Pancreas (tissue), 10 donors: Measurements from ENCODE around the gene KRT86. TPM values are rescaled to one million over a fixed set of nuclear protein-coding genes. Genes with fewer than 3 reads are reported as not detected.
"Not testable (repeated sequence)": the region's sequence is repeated elsewhere in the genome, so short reads cannot be mapped to it uniquely, and the experiment has no call there.

Experiments used
- ATAC-seq, 4 donors: fragments of 200-7000 bp; cut with Tn5 transposase; one replicate each; pipeline versions ENCODE4 v1.8.0 to v1.9.1; 2020; ENCODE audit warnings: mild to moderate bottlenecking in 4 of 4, moderate library complexity in 4 of 4
- DNase-seq, 6 donors: peaks; one replicate each; pipeline ENCODE4 v3.0.0-alpha.2; 2020
- FAIRE-seq: peaks from 2 replicates; lab custom pipeline; 2012; peaks lifted over from hg19 to GRCh38; lab: Jason Lieb, UNC
- H3K27ac ChIP-seq, 4 donors: fragments of 200-600 bp; sonication (generic); 1 replicate in 3 of 4; 2 replicates in 1 of 4; pipeline versions ENCODE4 v1.5.0 to v1.8.0; 2020
- H3K27me3 ChIP-seq, 4 donors: fragments of 200-600 bp; one replicate each; pipeline ENCODE4 v1.8.0; 2021
- H3K36me3 ChIP-seq, 3 donors: fragments of 200-600 bp; sonication (generic) in 1 of 3; one replicate each; pipeline versions ENCODE4 v1.5.0 to v1.8.0; 2020 to 2021
- H3K4me1 ChIP-seq, 3 donors: fragments of 200-600 bp; one replicate each; pipeline ENCODE4 v1.8.0; 2021
- H3K4me3 ChIP-seq, 4 donors: fragments of 200-600 bp; sonication (generic) in 2 of 4; one replicate each; pipeline versions ENCODE4 v1.5.0 to v1.8.0; 2020 to 2021
- H3K9me3 ChIP-seq, 4 donors: fragments of 200-600 bp; one replicate each; pipeline ENCODE4 v1.8.0; 2021
- CTCF ChIP-seq, 4 donors: fragments of 200-600 bp; sonication (generic) in 3 of 4; IDR thresholded peaks; one replicate each; pipeline versions ENCODE4 v1.5.0 to v1.8.0; 2021; ENCODE audit warnings: antibody characterized with exemption in 4 of 4
- WGBS, 2 donors: extraction: QIAGEN DNeasy Blood & Tissue Kit; methylation state at CpG; one replicate each; pipeline ENCODE4 v1.1.7; 2013; 5-methylcytosine and 5-hydroxymethylcytosine counted together
- intact Hi-C, 3 donors: fragments of 100-400 bp; cut with DNase I; formaldehyde crosslinking; loops; one replicate each; pipeline versions ENCODE4 v1.11.1 to v1.14.2; 2022
- polyA plus RNA-seq, 2 donors: library from polyadenylated mRNA; stranded (reverse); fragments of 200-250 nt; gene quantifications; one replicate each; pipeline ENCODE4 v1.2.3, GENCODE V29; 2013
- total RNA-seq, 6 donors: library from RNA; stranded (reverse); fragmentation: NEBNext Ultra II Directional in 4 of 6; extraction: Animal tissue kit (Norgen Biotek cat#: 25700) in 4 of 6; gene quantifications; one replicate each; pipeline versions ENCODE4 v1.2.1 to v1.2.4, GENCODE V29; 2021 to 2023
- donor health status: healthy with polysubstance abuse.
- donor health status: DM: no; HTN: no; CAD: no; lungs with moderate emphysema.
- donor health status: DM: no; HTN: no; CAD: no.
- donor health status: control.
- donor health status: control.
- donor health status: Bipolar disorder and iron deficiency.
- donor health status: DM: yes; HTN: yes; CAD: no.
- donor health status: DM: no; HTN: no; CAD: no.
- donor health status: DM: no; HTN: no; CAD: no.
- donor health status: DM: yes; HTN: yes; CAD: no.

The KRT86 gene
- total and polyA plus RNA-seq, 8 donors = 0.60 to 3.3 (median 1.8) TPM

DNA sequence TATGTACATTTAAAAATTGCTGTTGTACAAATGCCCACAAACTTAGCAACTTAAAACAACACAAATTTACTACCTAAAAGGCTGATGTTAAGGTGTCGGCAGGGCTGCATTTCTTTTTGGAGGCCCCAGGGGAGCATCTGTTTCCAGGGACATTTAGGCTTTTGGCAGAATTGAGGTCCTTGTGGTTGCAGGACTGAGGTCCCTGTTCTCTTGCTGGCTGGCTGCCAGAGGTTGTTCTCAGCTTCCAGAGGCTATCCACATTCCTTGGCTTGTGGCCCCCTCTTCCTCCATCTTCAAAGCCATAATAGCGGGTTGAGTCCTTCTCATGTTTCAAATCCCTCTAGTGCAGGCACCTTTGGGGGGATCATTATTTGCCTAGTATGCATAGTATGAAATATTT is 69.1 kb downstream of the KRT86 start:
- Histone ChIP-seq H3K27me3 (no peaks in the 10 kb centered on the region), H3K36me3 (no peaks in the 10 kb centered on the region), H3K4me1 (peaks cover 18 to 22% (median 19%) of the 10 kb centered on the region in 3 donors), H3K4me3 (no peak overlapping the region), H3K9me3 (no peaks in the 10 kb centered on the region), H3K27ac (no peak overlapping the region)
- no peak for TF ChIP-seq CTCF (IDR thresholded peaks at IDR 0.05)
- no peak for FAIRE-seq
- no peak for ATAC-seq
- intact Hi-C loops = no loop called here
- WGBS, 2 donors = 69 to 95% methylated on average over 2 of the region's 2 CpGs
- DNase-seq = no peak

- Histone ChIP-seq H3K4me1 (peaks cover 18 to 23% (median 19%) of the 10 kb centered on the region in 3 donors), H3K4me3 (no peak overlapping the region), H3K27ac (no peak overlapping the region), H3K9me3 (no peaks in the 10 kb centered on the region), H3K36me3 (no peaks in the 10 kb centered on the region), H3K27me3 (no peaks in the 10 kb centered on the region)
- 96 to 99% methylated on average over 12 of the region's 12 CpGs for WGBS, 2 donors
- FAIRE-seq (no peak), ATAC-seq (no peak), DNase-seq (no peak)
- no peak for TF ChIP-seq CTCF (IDR thresholded peaks at IDR 0.05)
- intact Hi-C loops = no loop called here
Measured at GRCh38 chr12:52344111-52344510, 69.7 kb downstream of the KRT86 start.

GRCh38 chr12:52345041-52345440 is 70.6 kb downstream of the KRT86 start:
- DNase-seq, H3K27ac ChIP-seq, H3K9me3 ChIP-seq, ATAC-seq, H3K27me3 ChIP-seq, FAIRE-seq, H3K4me3 ChIP-seq, intact Hi-C loops, H3K36me3 ChIP-seq: not testable (repeated sequence)
- H3K4me1 ChIP-seq = peaks cover 18 to 23% (median 19%) of the 10 kb centered on the region in 3 donors
- 69 to 83% methylated on average over 8 of the region's 8 CpGs for WGBS, 2 donors

DNA sequence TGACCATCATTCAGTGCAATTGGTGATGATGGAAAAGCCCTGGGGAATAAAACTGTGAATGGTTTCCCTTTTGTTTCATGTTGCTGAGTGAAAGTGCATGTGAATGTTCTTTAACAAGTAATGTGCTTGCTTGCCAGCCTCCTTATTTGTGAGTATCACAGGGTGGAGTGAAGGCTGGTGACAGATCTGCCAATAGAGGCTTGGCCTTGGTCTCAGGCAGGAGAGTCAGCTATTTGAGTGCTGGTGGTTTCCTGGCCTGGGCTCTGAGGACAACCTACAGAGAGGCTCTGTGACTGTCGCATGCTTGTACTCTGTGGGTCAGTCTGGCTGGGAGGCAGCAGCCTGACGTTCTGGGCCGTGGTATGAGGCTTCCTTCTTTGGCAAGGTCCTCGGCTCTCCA is 72.1 kb downstream of the KRT86 start:
- no peaks in the 10 kb centered on the region for H3K27me3 ChIP-seq
- 26 to 44% methylated on average over 4 of the region's 4 CpGs for WGBS, 2 donors
- peaks cover 19 to 23% (median 22%) of the 10 kb centered on the region in 3 donors for H3K4me1 ChIP-seq
- DNase-seq (peak in 2 of 6 donors; percentile 27 to 30), ATAC-seq (peak; percentile 69 to 80 (median 71)), FAIRE-seq (no peak)
- H3K36me3 ChIP-seq = no peaks in the 10 kb centered on the region
- no peak overlapping the region for H3K4me3 ChIP-seq
- H3K27ac ChIP-seq = peak overlapping the region in 1 of 4 donors; percentile 7
- TF ChIP-seq CTCF (IDR thresholded peaks at IDR 0.05) = no peak
- intact Hi-C loops = no loop called here
- no peaks in the 10 kb centered on the region for H3K9me3 ChIP-seq

GRCh38 chr12:52347016-52347415 is 72.6 kb downstream of the KRT86 start:
- Histone ChIP-seq H3K4me1 (peaks cover 19 to 23% (median 22%) of the 10 kb centered on the region in 3 donors), H3K27me3 (no peaks in the 10 kb centered on the region), H3K4me3 (no peak overlapping the region), H3K27ac (peak overlapping the region in 1 of 4 donors; percentile 7), H3K9me3 (no peaks in the 10 kb centered on the region), H3K36me3 (no peaks in the 10 kb centered on the region)
- DNase-seq (no peak), FAIRE-seq (no peak), ATAC-seq (no peak)
- no peak for TF ChIP-seq CTCF (IDR thresholded peaks at IDR 0.05)
- intact Hi-C loops = no loop called here
- 80 to 84% methylated on average over 8 to 9 of the region's 9 CpGs for WGBS, 2 donors
